ENCODE results near the gene ITPKB. TPM values are rescaled to one million over a fixed set of nuclear protein-coding genes. Genes with fewer than 3 reads are reported as not detected.

Gene ITPKB
- polyA plus RNA-seq, 1 of the 3 experiments (the other 2 are of a cell fraction) = 2.4 TPM

- Histone ChIP-seq H3K9ac (no peak overlapping the region), H3K36me3 (replicated peaks in 1 of 2; ENCODE audit: control insufficient read depth in 1 of 2, insufficient read depth in 2 of 2, low read length in 1 of 2) (no peaks in the 10 kb centered on the region), H3K9me2 (no peaks in the 10 kb centered on the region), H3F3A (replicated peaks; ENCODE audit: insufficient read depth) (no peaks in the 10 kb centered on the region), H3K27me3 (ENCODE audit: insufficient read depth) (no peaks in the 10 kb centered on the region), H3K79me2 (ENCODE audit: insufficient read depth) (no peaks in the 10 kb centered on the region), H3K9me3 (no peaks in the 10 kb centered on the region), H2AFZ (ENCODE audit: low read depth) (no peak overlapping the region), H3K4me2 (no peak overlapping the region), H4K20me1 (ENCODE audit: insufficient read depth) (no peaks in the 10 kb centered on the region), H3K4me3 (ENCODE audit: low read depth in 2 of 2, low read length in 1 of 2) (no peak overlapping the region), H3K4me1 (ENCODE audit: control insufficient read depth in 1 of 2, insufficient read depth in 2 of 2, low read depth in 1 of 2, low read length in 1 of 2) (no peaks in the 10 kb centered on the region), H3K27ac (ENCODE audit: low read depth in 2 of 2, low read length in 1 of 2) (no peak overlapping the region)
- peak; percentile 30; the same call in 1 of the 2 replicates for TF ChIP-seq REST (IDR thresholded peaks at IDR 0.05; ENCODE audit: low read depth, low read length)
- TF ChIP-seq ZBTB33 (IDR thresholded peaks at IDR 0.05; ENCODE audit: borderline replicate concordance, low read depth) = no peak
- DNase-seq = no peak
- WGBS (ENCODE audit: low lambda C conversion rate) = 59% methylated on average over 7 of the region's 7 CpGs
- ChIA-PET CTCF (no interaction called here), POLR2A (no interaction called here)
These were observed 43.0 kb upstream of the ITPKB start for GRCh38 chr1:226781937-226782609.

- H3K9me3 ChIP-seq = no peaks in the 10 kb centered on the region
- H3K9me2 ChIP-seq = no peaks in the 10 kb centered on the region
- no peaks in the 10 kb centered on the region for H4K20me1 ChIP-seq (ENCODE audit: insufficient read depth)
- no peak overlapping the region for H3K4me2 ChIP-seq
- H3K9ac ChIP-seq = no peak overlapping the region
- ChIA-PET CTCF (interaction anchor here (0.6 to 1.2 kb wide), 3 partner anchors 8 to 68 kb away, joined by 3 read pairs; no protein-coding TSS in a partner anchor), POLR2A (no interaction called here)
- H3K27ac ChIP-seq (ENCODE audit: low read depth in 2 of 2, low read length in 1 of 2) = no peak overlapping the region
- no peak for DNase-seq
- no peak for TF ChIP-seq RFX5 (IDR thresholded peaks at IDR 0.05; ENCODE audit: low read length)
- TF ChIP-seq TAF1 (IDR thresholded peaks at IDR 0.05; ENCODE audit: borderline replicate concordance, low read depth, low read length) = no peak
- no peak for TF ChIP-seq USF1 (IDR thresholded peaks at IDR 0.05; ENCODE audit: borderline replicate concordance, low read depth)
- no peak for TF ChIP-seq GABPA (IDR thresholded peaks at IDR 0.05; ENCODE audit: low read depth)
- no peak for TF ChIP-seq USF2 (IDR thresholded peaks at IDR 0.05; ENCODE audit: borderline replicate concordance, low read depth, low read length)
- TF ChIP-seq FOXM1 (IDR thresholded peaks at IDR 0.05; ENCODE audit: low read depth) = no peak
- no peak for TF ChIP-seq RAD21 (IDR thresholded peaks at IDR 0.05; ENCODE audit: low read length)
- TF ChIP-seq RXRA (IDR thresholded peaks at IDR 0.05; ENCODE audit: borderline replicate concordance, low read depth) = no peak
- no peak for TF ChIP-seq POLR2AphosphoS5 (IDR thresholded peaks at IDR 0.05; ENCODE audit: low read depth, low read length)
- no peaks in the 10 kb centered on the region for H3K27me3 ChIP-seq (ENCODE audit: insufficient read depth)
- no peak overlapping the region for H2AFZ ChIP-seq (ENCODE audit: low read depth)
- no peak overlapping the region for H3K4me3 ChIP-seq (ENCODE audit: low read depth in 2 of 2, low read length in 1 of 2)
- 74% methylated on average over 10 of the region's 10 CpGs for WGBS (ENCODE audit: low lambda C conversion rate)
- no peaks in the 10 kb centered on the region for H3K36me3 ChIP-seq (replicated peaks in 1 of 2; ENCODE audit: control insufficient read depth in 1 of 2, insufficient read depth in 2 of 2, low read length in 1 of 2)
- H3K4me1 ChIP-seq (ENCODE audit: control insufficient read depth in 1 of 2, insufficient read depth in 2 of 2, low read depth in 1 of 2, low read length in 1 of 2) = no peaks in the 10 kb centered on the region
- H3F3A ChIP-seq (replicated peaks; ENCODE audit: insufficient read depth) = no peaks in the 10 kb centered on the region
- no peaks in the 10 kb centered on the region for H3K79me2 ChIP-seq (ENCODE audit: insufficient read depth)
These were observed 40.5 kb upstream of the ITPKB start for GRCh38 chr1:226779561-226779960.
